ENCODE results near the gene CPS1. TPM values are rescaled to one million over a fixed set of nuclear protein-coding genes. Genes with fewer than 3 reads are reported as not detected.

CPS1 gene
- total and polyA plus RNA-seq, 11 donors, result 0.61 to 5.3 (median 1.8) TPM

- intact Hi-C loops (cut with DNase I), result no loop called here
- DNase-seq (no peak), ATAC-seq (no peak)
- no peak overlapping the region for H3K27ac ChIP-seq
- TF ChIP-seq POLR2A (IDR thresholded peaks at IDR 0.05) (no peak), CTCF (IDR thresholded peaks at IDR 0.05) (no peak)
- no peak overlapping the region for H3K4me3 ChIP-seq
- H3K36me3 ChIP-seq, result no peaks in the 10 kb centered on the region
- WGBS, 4 donors, result 76 to 83% (median 81%) methylated on average over 3 of the region's 3 CpGs
- no peaks in the 10 kb centered on the region for H3K27me3 ChIP-seq
- H3K4me1 ChIP-seq, result peaks cover 0 to 8% (median 0%) of the 10 kb centered on the region in 12 donors
- no peaks in the 10 kb centered on the region for H3K9me3 ChIP-seq
Observed at GRCh38 chr2:210686401-210686800, 130.0 kb downstream of the CPS1 start.

- TF ChIP-seq CTCF (IDR thresholded peaks at IDR 0.05) (no peak), POLR2A (IDR thresholded peaks at IDR 0.05) (no peak)
- ATAC-seq (no peak), DNase-seq (no peak)
- Histone ChIP-seq H3K36me3 (no peaks in the 10 kb centered on the region), H3K4me1 (peaks cover 0 to 8% (median 0%) of the 10 kb centered on the region in 12 donors), H3K27me3 (no peaks in the 10 kb centered on the region), H3K27ac (no peak overlapping the region), H3K4me3 (no peak overlapping the region), H3K9me3 (no peaks in the 10 kb centered on the region)
- 20 to 34% (median 28%) methylated on average over 1 of the region's 1 CpG for WGBS, 4 donors
- intact Hi-C loops (cut with DNase I), result no loop called here
Observed at GRCh38 chr2:210687786-210688470, 131.5 kb downstream of the CPS1 start.

- H3K4me1 ChIP-seq, result no peaks in the 10 kb centered on the region
- TF ChIP-seq CTCF (IDR thresholded peaks at IDR 0.05) (no peak), POLR2A (IDR thresholded peaks at IDR 0.05) (no peak)
- peaks cover 0 to 2% (median 0%) of the 10 kb centered on the region in 12 donors for H3K9me3 ChIP-seq
- WGBS, 4 donors, result 63 to 75% (median 66%) methylated on average over 2 of the region's 2 CpGs
- H3K4me3 ChIP-seq, result no peak overlapping the region
- intact Hi-C loops (cut with DNase I), result no loop called here
- H3K27ac ChIP-seq, result no peak overlapping the region
- H3K27me3 ChIP-seq, result no peaks in the 10 kb centered on the region
- ATAC-seq, result no peak
- no peaks in the 10 kb centered on the region for H3K36me3 ChIP-seq
- no peak for DNase-seq
Observed at GRCh38 chr2:210707900-210708299, 151.5 kb downstream of the CPS1 start.

GRCh38 chr2:210713122-210713521 is 156.7 kb downstream of the CPS1 start:
- H3K9me3 ChIP-seq, result peaks cover 0 to 4% (median 0%) of the 10 kb centered on the region in 12 donors
- 39 to 92% (median 42%) methylated on average over 2 of the region's 2 CpGs for WGBS, 4 donors
- H3K4me3 ChIP-seq, result no peak overlapping the region
- intact Hi-C loops (cut with DNase I), result no loop called here
- no peak for ATAC-seq
- H3K36me3 ChIP-seq, result no peaks in the 10 kb centered on the region
- TF ChIP-seq POLR2A (IDR thresholded peaks at IDR 0.05) (no peak), CTCF (IDR thresholded peaks at IDR 0.05) (no peak)
- no peaks in the 10 kb centered on the region for H3K4me1 ChIP-seq
- H3K27me3 ChIP-seq, result no peaks in the 10 kb centered on the region
- no peak overlapping the region for H3K27ac ChIP-seq
- no peak for DNase-seq
